Measurements from ENCODE around the gene CACNA2D3.

DNA sequence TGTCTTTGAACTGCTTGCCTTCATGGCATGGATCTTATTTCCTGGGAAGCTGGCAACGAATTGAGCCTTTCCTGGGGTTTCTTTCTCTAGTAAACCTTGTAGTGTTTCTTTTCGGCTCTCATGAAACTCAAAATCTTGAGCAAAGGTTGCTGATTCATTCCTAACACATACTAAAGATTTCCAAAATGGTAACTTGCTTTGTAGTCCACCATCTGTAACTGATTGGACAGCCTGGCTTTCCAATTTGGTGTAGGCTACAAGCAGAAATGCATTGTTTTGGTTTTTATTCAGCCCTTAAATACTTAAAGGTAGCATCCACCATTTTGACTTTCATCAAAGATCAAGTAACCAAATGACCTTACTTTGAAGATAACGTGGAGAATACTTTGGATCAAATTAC lies 767.4 kb downstream of the CACNA2D3 start:
- TF ChIP-seq, protein P1, sequence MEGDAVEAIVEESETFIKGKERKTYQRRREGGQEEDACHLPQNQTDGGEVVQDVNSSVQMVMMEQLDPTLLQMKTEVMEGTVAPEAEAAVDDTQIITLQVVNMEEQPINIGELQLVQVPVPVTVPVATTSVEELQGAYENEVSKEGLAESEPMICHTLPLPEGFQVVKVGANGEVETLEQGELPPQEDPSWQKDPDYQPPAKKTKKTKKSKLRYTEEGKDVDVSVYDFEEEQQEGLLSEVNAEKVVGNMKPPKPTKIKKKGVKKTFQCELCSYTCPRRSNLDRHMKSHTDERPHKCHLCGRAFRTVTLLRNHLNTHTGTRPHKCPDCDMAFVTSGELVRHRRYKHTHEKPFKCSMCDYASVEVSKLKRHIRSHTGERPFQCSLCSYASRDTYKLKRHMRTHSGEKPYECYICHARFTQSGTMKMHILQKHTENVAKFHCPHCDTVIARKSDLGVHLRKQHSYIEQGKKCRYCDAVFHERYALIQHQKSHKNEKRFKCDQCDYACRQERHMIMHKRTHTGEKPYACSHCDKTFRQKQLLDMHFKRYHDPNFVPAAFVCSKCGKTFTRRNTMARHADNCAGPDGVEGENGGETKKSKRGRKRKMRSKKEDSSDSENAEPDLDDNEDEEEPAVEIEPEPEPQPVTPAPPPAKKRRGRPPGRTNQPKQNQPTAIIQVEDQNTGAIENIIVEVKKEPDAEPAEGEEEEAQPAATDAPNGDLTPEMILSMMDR (IDR thresholded peaks at IDR 0.05) = no peak
- TF ChIP-seq POLR2A (IDR thresholded peaks at IDR 0.05) = no peak

Data from uterus (tissue), 2 donors.